Activated CD4-positive, alpha-beta memory T cell treated with anti-CD3 and anti-CD28 coated beads for 36 hours (primary cell): ENCODE measurements around the gene ACO1. TPM values are rescaled to one million over a fixed set of nuclear protein-coding genes. Genes with fewer than 3 reads are reported as not detected.

ENCODE experiments used
- CTCF ChIA-PET: fragments of 350-600 bp; sonication (Branson Sonifier 250); formaldehyde crosslinking; loops from one replicate; lab custom pipeline; 2021; ENCODE audit warnings: antibody characterized with exemption, inconsistent platforms; lab: Charles Lee
- POLR2A ChIA-PET: fragments of 350-600 bp; sonication (Branson Sonifier 250); formaldehyde crosslinking; loops from one replicate; lab custom pipeline; 2021; ENCODE audit warnings: antibody characterized with exemption; lab: Charles Lee
- DNase-seq: peaks from one replicate; pipeline ENCODE4 v3.0.0-alpha.2; 2020
- H3K27ac Mint-ChIP-seq: one replicate; pipeline ENCODE4 v1.8.0; 2021; ENCODE audit warnings: mixed read lengths
- H3K27me3 Mint-ChIP-seq: one replicate; pipeline ENCODE4 v1.8.0; 2021; ENCODE audit warnings: mixed read lengths
- H3K36me3 Mint-ChIP-seq: one replicate; pipeline ENCODE4 v1.8.0; 2021; ENCODE audit warnings: mixed read lengths
- H3K4me1 Mint-ChIP-seq: one replicate; pipeline ENCODE4 v1.8.0; 2021; ENCODE audit warnings: low read depth, mixed read lengths
- H3K4me3 Mint-ChIP-seq: one replicate; pipeline ENCODE4 v1.8.0; 2021; ENCODE audit warnings: mild to moderate bottlenecking, mixed read lengths
- H3K9me3 Mint-ChIP-seq: one replicate; pipeline ENCODE4 v1.8.0; 2021; ENCODE audit warnings: mixed read lengths
- intact Hi-C: fragments of 100-400 bp; cut with micrococcal nuclease; formaldehyde crosslinking; loops from one replicate; pipeline ENCODE4 v1.15.1; 2023
- total RNA-seq, 2 experiments: library from RNA; stranded (reverse); gene quantifications; one replicate each; pipeline ENCODE4 v1.2.3, GENCODE V29; 2021

ACO1 gene
- total RNA-seq: 10 to 100 TPM; 13.1 to 13.7 TPM

GRCh38 chr9:32384364-32385151 is at the start of gene ACO1:
Gene ACO1, plus strand, starts transcription at chr9:32384643. Its CDS starts 20,864 bp downstream, at chr9:32405507.
- peak; percentile 87 for DNase-seq
- Mint-ChIP-seq H3K36me3 (no peaks in the 10 kb centered on the region), H3K9me3 (no peaks in the 10 kb centered on the region), H3K4me3 (peak within 1 kb of the TSS; percentile 79), H3K27ac (no peak within 1 kb of the TSS), H3K27me3 (peaks cover 5% of the 10 kb centered on the region), H3K4me1 (peaks cover 15% of the 10 kb centered on the region)
- intact Hi-C loops: loop anchor here (1.0 kb wide), 3 partner anchors 142 to 189 kb away; partner anchors contain the start of genes NDUFB6 and RIGI
- POLR2A ChIA-PET: interaction anchor here (1.3 to 1.8 kb wide), 3 partner anchors 166 to 640 kb away, joined by 4 to 8 read pairs (median 7); partner anchors contain the start of genes DNAJA1 and NDUFB6
- CTCF ChIA-PET: interaction anchor here (0.8 to 5.4 kb wide), 7 partner anchors 46 to 196 kb away, joined by 3 to 73 read pairs (median 6); partner anchors contain the start of genes NDUFB6 and RIGI

DNA sequence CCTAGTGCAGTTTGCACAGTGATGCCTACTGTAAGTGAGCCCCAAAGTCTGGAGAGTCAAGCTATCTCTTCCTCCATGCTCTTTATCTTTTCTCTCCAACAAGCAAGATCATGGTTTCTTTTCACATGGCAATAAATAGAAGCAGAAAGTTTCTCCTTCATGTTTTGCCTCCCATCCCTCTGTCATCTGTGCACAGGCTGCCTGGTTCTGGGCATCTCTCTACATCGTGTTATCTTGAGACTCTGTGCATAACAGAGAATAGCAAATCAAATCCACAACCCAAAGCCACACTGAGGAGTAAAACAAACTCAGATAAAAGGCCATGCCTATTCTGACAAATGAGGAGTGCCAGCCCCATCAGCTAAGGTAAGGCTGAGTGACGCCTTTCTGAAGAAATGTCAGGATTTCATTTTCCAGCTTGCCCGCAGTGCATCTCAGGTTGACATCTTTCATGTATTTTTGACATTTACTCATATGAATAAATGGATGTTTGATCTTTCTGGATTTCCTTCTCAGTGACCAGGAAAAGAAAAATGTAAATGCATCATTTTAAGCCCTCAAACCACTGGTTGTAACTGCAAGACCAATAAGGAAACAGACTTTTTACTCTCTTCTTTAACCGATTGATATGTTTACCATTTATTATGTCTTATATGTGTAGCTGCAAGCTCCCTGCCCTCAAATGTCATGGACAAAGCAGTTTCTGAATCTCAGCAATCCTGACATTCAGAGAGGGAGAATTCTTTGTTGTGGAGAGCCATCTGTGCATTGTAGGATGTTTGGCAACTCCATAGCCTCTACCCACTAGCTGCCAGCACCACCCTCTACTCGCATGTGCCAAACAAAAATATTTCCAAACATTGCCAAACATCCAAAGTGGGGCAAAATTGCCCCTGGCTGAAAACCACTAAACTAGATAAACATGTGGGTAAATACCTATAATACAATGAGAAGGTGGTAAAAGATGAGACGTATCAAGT is 49.2 kb upstream of the ACO1 start:
- no peak overlapping the region for H3K4me3 Mint-ChIP-seq
- H3K9me3 Mint-ChIP-seq: no peaks in the 10 kb centered on the region
- H3K4me1 Mint-ChIP-seq: no peaks in the 10 kb centered on the region
- no peak for DNase-seq
- no peaks in the 10 kb centered on the region for H3K27me3 Mint-ChIP-seq
- POLR2A ChIA-PET: no interaction called here
- CTCF ChIA-PET: no interaction called here
- intact Hi-C loops: no loop called here
- no peak overlapping the region for H3K27ac Mint-ChIP-seq
- no peaks in the 10 kb centered on the region for H3K36me3 Mint-ChIP-seq

DNA sequence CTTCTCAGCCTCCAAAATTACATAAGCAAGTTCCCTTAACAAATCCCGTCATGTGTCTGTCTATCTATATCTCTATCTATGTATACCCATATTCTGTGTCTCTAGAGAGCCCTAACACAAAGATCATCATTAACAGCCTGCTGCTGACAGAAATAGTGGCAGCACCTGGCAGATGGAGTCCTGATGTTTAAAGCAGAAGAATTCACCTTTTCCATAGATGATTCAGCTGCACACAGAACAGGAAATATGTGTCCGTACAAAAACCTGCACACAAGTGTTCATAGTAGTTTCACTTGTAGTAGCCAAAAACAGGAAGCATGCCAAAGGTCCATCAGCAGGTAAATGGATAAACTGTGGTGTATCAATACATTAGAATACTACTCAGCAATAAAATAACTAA is 45.0 kb upstream of the ACO1 start:
- Mint-ChIP-seq H3K36me3 (no peaks in the 10 kb centered on the region), H3K9me3 (no peaks in the 10 kb centered on the region), H3K27me3 (no peaks in the 10 kb centered on the region), H3K27ac (no peak overlapping the region), H3K4me1 (peaks cover 7% of the 10 kb centered on the region), H3K4me3 (no peak overlapping the region)
- ChIA-PET CTCF (no interaction called here), POLR2A (no interaction called here)
- intact Hi-C loops: no loop called here
- DNase-seq: no peak

DNA sequence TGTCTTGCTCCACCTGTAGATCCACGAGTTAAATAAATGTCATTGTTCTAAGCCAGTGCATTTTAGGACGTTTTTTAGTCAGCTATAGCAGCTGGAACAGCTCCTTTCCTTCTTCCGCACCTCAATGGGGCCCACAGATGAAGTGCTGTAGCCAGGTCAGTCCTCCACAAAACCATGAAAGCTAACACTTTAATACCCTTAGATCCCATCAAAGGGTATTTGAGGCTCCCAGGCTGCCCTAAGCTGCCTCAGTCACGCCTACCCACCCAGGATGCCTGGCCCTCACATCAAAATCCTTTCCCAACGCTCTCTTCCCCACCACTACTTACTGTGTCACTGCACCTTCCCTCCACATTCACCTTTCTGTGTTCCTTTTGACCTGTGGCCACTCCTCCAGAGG is 44.1 kb upstream of the ACO1 start:
- Mint-ChIP-seq H3K27me3 (no peaks in the 10 kb centered on the region), H3K4me1 (peaks cover 12% of the 10 kb centered on the region), H3K36me3 (no peaks in the 10 kb centered on the region), H3K9me3 (no peaks in the 10 kb centered on the region), H3K4me3 (no peak overlapping the region), H3K27ac (no peak overlapping the region)
- POLR2A ChIA-PET: no interaction called here
- intact Hi-C loops: loop anchor here (10.0 kb wide), 1 partner anchor 536 kb away; no protein-coding TSS in a partner anchor
- DNase-seq: no peak
- CTCF ChIA-PET: interaction anchor here (1.6 kb wide), 1 partner anchor 11 kb away, joined by 4 read pairs; no protein-coding TSS in a partner anchor

- no peak for DNase-seq
- H3K4me3 Mint-ChIP-seq: no peak overlapping the region
- no peaks in the 10 kb centered on the region for H3K36me3 Mint-ChIP-seq
- H3K9me3 Mint-ChIP-seq: no peaks in the 10 kb centered on the region
- H3K27me3 Mint-ChIP-seq: no peaks in the 10 kb centered on the region
- H3K4me1 Mint-ChIP-seq: peaks cover 12% of the 10 kb centered on the region
- ChIA-PET CTCF (no interaction called here), POLR2A (no interaction called here)
- intact Hi-C loops: loop anchor here (10.0 kb wide), 1 partner anchor 540 kb away; no protein-coding TSS in a partner anchor
- H3K27ac Mint-ChIP-seq: no peak overlapping the region
These were observed 39.8 kb upstream of the ACO1 start for GRCh38 chr9:32344551-32345182.

DNA sequence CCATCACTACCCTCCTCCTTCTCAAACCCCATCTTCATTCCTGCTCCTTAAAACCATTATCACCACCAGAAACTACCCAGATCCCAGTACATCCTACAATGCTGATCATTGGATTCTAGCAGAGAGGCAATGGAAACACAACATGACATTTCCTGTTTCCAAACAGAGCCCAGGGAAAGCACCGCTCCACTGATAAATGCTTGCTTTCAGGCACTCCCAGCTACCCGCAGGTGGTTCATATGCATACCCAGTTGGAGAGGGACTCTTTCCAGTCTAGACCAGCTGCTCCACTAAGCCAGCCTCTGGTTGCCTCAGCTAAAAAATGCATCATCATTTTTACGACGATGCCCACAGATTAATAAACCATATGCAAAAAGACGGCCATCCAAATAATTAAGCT is 39.2 kb upstream of the ACO1 start:
- CTCF ChIA-PET: no interaction called here
- H3K27ac Mint-ChIP-seq: no peak overlapping the region
- H3K36me3 Mint-ChIP-seq: no peaks in the 10 kb centered on the region

DNA sequence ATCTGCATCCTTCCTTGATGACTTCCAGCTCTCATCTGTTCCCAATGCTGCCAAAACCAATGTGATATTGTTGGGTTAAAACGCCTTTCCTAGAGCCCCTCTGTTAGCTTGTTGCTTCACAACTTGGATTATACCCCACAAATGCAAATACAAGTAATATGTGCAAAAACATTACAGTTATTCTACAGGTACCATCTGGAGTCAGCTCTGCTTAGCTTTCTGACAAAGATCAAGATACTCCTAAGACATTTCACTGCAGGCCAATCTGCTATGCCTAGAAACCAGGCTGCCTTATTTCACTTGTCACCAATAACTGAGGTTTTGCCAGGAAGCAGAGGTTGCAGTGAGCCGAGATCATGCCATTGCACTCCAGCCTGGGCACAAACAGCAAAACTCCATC is 36.9 kb upstream of the ACO1 start:
- no peaks in the 10 kb centered on the region for H3K36me3 Mint-ChIP-seq
- H3K4me3 Mint-ChIP-seq: no peak overlapping the region
- H3K4me1 Mint-ChIP-seq: peaks cover 12% of the 10 kb centered on the region
- DNase-seq: no peak
- H3K27ac Mint-ChIP-seq: no peak overlapping the region
- intact Hi-C loops: loop anchor here (10.0 kb wide), 1 partner anchor 543 kb away; no protein-coding TSS in a partner anchor
- H3K27me3 Mint-ChIP-seq: no peaks in the 10 kb centered on the region
- ChIA-PET POLR2A (no interaction called here), CTCF (no interaction called here)
- no peaks in the 10 kb centered on the region for H3K9me3 Mint-ChIP-seq

More for the DNA sequence above, 39.2 kb upstream of the ACO1 start:
- no peaks in the 10 kb centered on the region for H3K27me3 Mint-ChIP-seq
- intact Hi-C loops: loop anchor here (10.0 kb wide), 1 partner anchor 540 kb away; no protein-coding TSS in a partner anchor
- no peak for DNase-seq
- H3K4me3 Mint-ChIP-seq: no peak overlapping the region
- H3K4me1 Mint-ChIP-seq: peaks cover 12% of the 10 kb centered on the region
- no peaks in the 10 kb centered on the region for H3K9me3 Mint-ChIP-seq
- POLR2A ChIA-PET: no interaction called here

- CTCF ChIA-PET: no interaction called here
- Mint-ChIP-seq H3K36me3 (no peaks in the 10 kb centered on the region), H3K4me1 (peaks cover 12% of the 10 kb centered on the region), H3K27me3 (no peaks in the 10 kb centered on the region), H3K27ac (no peak overlapping the region), H3K4me3 (no peak overlapping the region), H3K9me3 (no peaks in the 10 kb centered on the region)
- POLR2A ChIA-PET: no interaction called here
- DNase-seq: no peak
- intact Hi-C loops: loop anchor here (10.0 kb wide), 1 partner anchor 543 kb away; no protein-coding TSS in a partner anchor
These were observed 36.2 kb upstream of the ACO1 start for GRCh38 chr9:32348106-32348695.

DNA sequence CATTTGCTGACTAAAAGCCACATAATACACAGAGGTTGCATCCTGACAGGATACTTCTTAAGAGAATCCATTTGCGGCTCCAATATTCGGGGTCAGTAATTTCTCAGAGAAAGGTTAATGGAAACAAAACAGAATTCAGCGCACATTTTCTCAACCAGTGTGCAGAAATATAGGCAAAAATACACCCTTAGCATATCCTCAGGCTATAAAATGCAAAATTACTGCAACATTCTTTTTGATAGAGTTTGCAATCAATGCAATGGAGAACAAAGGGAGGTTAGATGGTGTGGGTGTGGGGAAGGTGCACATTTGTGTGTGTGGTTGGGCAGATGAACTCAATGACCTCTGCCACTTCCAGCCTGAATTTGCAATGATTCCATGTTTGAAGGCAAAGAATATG is 35.4 kb upstream of the ACO1 start:
- Mint-ChIP-seq H3K36me3 (no peaks in the 10 kb centered on the region), H3K9me3 (no peaks in the 10 kb centered on the region), H3K27me3 (no peaks in the 10 kb centered on the region), H3K27ac (no peak overlapping the region), H3K4me3 (no peak overlapping the region), H3K4me1 (peaks cover 9% of the 10 kb centered on the region)
- intact Hi-C loops: loop anchor here (10.0 kb wide), 1 partner anchor 544 kb away; no protein-coding TSS in a partner anchor
- no peak for DNase-seq
- CTCF ChIA-PET: no interaction called here
- POLR2A ChIA-PET: no interaction called here

DNA sequence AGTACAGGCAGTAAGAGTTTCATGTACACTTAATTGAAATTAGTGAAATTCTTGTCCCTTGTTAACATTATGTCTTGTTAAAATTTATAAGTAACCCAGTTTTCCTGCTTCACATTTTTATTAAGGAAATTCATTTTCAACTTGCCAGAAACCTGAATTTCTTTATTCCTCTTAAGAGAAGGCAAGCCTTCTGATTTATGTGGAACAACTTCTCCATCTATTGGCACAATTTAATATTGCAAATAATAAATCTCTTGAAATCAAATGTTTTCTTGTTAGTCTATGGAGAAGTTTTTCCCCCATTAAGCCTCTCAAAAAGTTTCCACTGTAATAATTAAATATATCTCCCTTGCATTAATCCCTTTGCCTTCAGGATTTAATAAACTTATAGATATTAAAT is 33.8 kb upstream of the ACO1 start:
- no peaks in the 10 kb centered on the region for H3K4me1 Mint-ChIP-seq
- no peaks in the 10 kb centered on the region for H3K9me3 Mint-ChIP-seq
- ChIA-PET POLR2A (no interaction called here), CTCF (interaction anchor here (1.2 kb wide), 1 partner anchor 10 kb away, joined by 4 read pairs; no protein-coding TSS in a partner anchor)
- H3K27me3 Mint-ChIP-seq: no peaks in the 10 kb centered on the region
- H3K36me3 Mint-ChIP-seq: no peaks in the 10 kb centered on the region
- no peak overlapping the region for H3K4me3 Mint-ChIP-seq
- DNase-seq: no peak
- intact Hi-C loops: no loop called here
- no peak overlapping the region for H3K27ac Mint-ChIP-seq

DNA sequence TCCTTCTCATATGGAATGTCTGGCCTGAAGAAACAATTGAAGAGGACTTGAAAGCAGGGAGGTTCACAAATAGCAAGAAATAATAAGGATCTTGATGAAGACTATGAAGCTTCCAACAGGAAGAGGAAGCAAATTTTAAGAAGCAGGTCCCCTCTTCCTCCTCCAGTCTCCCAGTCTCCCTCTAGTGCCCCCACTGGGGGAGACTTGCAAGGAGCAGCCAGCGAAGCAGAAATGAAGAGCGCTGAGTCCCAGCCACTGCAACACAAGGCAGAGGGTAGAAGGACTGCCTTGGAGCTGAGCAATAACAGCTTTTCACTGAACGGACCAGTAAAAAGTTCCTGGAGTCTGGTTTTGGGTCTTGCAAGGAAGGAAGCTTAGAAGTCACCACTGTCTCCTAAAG is 32.6 kb upstream of the ACO1 start:
- CTCF ChIA-PET: no interaction called here
- DNase-seq: no peak
- H3K4me1 Mint-ChIP-seq: no peaks in the 10 kb centered on the region
- H3K27me3 Mint-ChIP-seq: no peaks in the 10 kb centered on the region
- H3K27ac Mint-ChIP-seq: no peak overlapping the region
- POLR2A ChIA-PET: no interaction called here
- H3K4me3 Mint-ChIP-seq: no peak overlapping the region
- intact Hi-C loops: no loop called here
- H3K9me3 Mint-ChIP-seq: no peaks in the 10 kb centered on the region
- no peaks in the 10 kb centered on the region for H3K36me3 Mint-ChIP-seq
